ENCODE measurements around the gene NGF. TPM values are rescaled to one million over a fixed set of nuclear protein-coding genes. Genes with fewer than 3 reads are reported as not detected.
"Not testable (repeated sequence)": the region's sequence is repeated elsewhere in the genome, so short reads cannot be mapped to it uniquely, and the experiment has no call there.

NGF gene
- total RNA-seq, 1 donor from 2014 or later, result under 0.01 TPM

GRCh38 chr1:115310581-115311473, 27.2 kb downstream of the NGF start:
- no peak for DNase-seq (ENCODE audit: low read depth in 2 of 2)

GRCh38 chr1:115309504-115309903, 28.5 kb downstream of the NGF start:
- DNase-seq (ENCODE audit: low read depth in 2 of 2), result not testable (repeated sequence)

DNA sequence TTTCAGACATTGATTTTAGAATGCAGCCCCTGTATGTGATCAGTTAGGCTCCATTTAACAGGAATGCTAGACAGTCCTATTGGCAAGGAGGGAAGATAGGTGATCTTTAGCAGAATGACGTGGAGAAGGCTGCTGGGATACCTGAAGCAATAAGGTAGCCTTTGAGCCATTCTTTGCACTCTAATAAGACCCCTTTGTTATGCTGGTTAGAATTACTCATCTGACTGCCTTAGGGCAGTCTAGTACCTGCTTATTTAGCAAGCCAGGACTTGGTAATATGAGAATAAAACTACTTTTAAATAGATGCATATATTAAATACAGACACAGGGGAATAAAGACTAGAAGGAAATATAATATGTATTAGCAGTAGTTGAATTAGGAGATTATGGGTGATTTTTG, 29.1 kb downstream of the NGF start:
- DNase-seq (ENCODE audit: low read depth in 2 of 2), result no peak

DNA sequence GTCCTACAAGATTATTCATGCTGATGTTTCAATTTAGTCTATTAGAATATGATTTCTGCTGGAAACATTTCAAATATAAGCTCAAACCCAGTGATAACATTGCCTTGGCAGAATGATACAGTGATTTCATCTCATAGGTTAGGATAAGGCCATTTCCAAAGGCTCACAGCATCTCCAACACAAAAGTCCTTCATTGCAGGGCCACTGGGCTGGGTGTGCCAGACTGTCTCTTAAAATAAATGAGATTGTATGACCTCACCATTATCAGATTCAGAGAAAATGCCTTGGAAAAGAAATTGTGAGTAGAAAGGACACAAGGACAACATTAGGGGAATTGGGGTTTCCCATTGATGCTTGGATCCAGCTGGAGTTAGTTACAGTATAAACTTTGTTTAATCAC, 30.4 kb downstream of the NGF start:
- no peak for DNase-seq (ENCODE audit: low read depth in 2 of 2)

- DNase-seq (ENCODE audit: low read depth in 2 of 2), result no peak
Measured at GRCh38 chr1:115306146-115306545, 31.9 kb downstream of the NGF start.

GRCh38 chr1:115303364-115303763, 34.7 kb downstream of the NGF start:
- DNase-seq (ENCODE audit: low read depth in 2 of 2), result no peak

DNA sequence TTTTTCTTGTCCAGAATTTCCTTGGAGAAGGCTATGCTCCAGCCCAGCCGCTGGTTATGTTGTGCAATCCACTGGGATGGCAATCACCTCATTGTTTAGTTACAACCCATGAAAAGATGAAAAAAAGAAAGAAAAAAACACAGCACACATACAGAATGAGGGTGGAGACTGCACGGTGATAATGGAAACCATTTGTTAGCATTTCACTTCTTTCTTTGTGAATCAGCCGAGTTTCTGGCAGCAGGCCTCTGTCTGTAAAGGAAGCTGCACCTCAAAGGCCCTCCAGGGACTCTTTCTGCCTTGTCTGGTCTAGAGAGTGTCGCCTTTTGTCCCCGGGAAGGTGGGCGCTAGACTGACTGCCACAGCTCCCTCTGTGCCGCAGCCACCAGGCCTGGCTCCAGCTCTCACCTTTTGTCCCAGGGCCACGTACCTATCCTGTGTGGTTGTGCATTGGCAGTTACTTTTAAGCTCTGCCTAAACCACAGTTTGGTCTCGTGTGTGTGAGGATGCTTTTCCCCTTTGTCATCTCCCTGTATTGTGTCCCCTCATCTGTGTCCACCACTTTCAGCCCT, 35.6 kb downstream of the NGF start:
- peak in 1 of 2 donors; percentile 44 for DNase-seq (ENCODE audit: low read depth in 2 of 2)

- DNase-seq (ENCODE audit: low read depth in 2 of 2), result no peak
Measured at GRCh38 chr1:115301438-115302020, 36.5 kb downstream of the NGF start.

DNA sequence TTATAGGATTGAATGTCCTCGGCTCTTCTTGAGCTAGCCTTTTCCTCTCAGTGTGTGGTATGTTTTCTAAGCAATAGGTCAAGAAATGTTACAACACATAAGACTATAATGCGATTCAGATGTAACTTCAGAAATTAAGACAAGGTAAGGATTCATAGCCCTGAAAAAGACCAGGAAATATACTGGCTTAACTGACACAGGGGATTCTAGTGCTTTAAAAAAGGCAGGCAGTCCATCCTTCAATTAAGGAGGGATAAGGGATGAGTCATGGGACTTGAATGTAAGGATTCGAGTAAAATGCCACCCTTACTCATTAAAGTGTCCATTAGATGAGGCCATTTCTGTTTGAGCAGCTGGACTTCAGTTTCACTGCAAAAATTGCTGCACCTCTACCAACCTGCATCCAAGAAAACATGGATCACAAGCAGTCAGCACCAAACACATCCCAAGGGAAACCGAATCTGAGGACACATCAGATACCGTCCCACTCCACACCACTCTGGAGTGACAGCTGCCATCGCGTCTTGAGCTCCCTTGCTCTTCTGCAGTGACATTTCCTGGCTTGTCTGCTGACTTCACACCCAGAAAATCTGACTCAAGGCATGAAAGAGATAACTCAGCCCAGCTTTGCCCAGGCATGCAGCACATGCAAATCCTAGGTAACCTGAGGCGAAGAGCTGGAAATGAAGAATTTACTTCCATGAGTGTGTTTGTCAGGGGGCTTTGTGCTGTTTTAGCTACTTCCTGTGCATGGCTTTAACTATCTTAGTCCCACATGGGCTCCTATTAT, 37.8 kb downstream of the NGF start:
- DNase-seq (ENCODE audit: low read depth in 2 of 2), result no peak

- DNase-seq (ENCODE audit: low read depth in 2 of 2), result peak in 1 of 2 donors; percentile 77
Measured at GRCh38 chr1:115299266-115299665, 38.8 kb downstream of the NGF start.

- no peak for DNase-seq (ENCODE audit: low read depth in 2 of 2)
Measured at GRCh38 chr1:115296981-115297380, 41.1 kb downstream of the NGF start.

DNA sequence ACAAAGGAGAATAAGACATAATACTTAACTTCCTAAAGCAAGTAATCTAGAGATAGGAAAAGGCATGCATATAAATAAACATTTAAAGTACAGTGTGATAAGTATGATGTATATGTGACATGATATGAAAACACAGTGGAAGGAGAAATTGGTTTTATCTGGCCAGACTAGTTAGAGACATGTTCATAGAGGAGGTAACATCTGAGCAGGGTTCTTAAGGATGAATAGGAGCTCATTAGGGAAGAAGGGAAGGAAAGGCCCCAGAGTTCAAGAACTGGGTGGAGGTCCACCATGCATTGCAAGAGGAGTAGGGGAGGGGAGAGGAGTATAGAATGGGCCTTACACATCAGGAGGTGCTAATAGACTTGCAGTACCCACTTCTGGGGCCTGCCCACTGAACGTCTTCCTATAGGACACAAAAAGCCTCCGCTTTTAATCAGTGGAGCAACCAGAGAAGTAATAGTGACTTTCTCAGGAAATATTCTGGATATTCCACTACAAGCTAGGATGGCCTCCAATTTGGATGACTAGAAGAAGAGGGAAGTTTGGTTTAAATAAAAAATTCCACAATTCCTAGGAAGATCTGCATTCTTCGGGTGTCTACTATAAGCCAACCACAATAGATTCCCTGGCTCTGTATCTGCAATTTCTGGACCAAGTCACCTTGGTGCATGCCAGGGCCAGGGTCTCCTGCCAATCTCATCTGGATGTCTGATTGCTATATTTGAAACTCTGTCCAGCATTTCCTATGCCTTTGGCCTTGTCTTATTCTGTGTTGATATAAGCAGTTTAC, 41.9 kb downstream of the NGF start:
- DNase-seq (ENCODE audit: low read depth in 2 of 2), result no peak

- DNase-seq (ENCODE audit: low read depth in 2 of 2), result no peak
Measured at GRCh38 chr1:115293899-115294298, 44.1 kb downstream of the NGF start.

DNA sequence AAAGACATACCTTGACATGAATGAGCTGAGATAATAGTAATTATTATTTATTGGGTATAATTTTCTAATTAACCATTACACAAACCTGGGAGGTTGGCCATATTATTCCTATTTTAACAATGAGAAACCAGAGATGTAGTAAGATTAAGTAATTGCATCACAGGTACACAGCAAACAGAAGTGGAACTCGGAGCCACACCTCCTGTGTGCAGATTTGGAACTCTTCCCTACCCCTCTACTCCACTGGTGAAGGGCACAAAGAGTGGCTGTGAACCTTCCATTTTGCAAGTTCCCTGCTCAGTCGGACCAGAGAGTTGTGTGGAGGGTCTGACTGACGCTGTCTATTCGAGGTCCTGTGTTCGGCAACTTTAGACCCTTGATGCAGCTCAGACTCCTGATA, 45.0 kb downstream of the NGF start:
- no peak for DNase-seq (ENCODE audit: low read depth in 2 of 2)

DNA sequence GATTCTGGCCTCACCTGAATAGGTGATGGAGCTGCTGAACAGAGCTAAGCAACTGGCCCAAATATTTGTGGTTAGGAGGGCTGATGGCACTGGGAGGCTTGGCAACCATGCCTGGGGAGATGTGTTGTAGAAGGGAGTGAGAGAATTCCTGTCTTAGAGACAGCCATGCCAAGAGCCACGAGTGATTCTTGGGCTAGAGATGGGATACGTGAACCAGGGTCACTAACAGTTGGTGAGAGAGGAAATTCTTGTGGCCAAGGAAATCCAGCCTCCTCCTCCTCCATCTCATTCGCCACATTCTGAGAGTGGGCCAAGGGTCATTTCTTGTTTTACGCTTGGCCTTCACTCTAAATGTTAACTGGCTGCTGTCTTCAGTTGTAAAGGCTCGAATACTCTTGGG, 46.3 kb downstream of the NGF start:
- DNase-seq (ENCODE audit: low read depth in 2 of 2), result no peak

DNA sequence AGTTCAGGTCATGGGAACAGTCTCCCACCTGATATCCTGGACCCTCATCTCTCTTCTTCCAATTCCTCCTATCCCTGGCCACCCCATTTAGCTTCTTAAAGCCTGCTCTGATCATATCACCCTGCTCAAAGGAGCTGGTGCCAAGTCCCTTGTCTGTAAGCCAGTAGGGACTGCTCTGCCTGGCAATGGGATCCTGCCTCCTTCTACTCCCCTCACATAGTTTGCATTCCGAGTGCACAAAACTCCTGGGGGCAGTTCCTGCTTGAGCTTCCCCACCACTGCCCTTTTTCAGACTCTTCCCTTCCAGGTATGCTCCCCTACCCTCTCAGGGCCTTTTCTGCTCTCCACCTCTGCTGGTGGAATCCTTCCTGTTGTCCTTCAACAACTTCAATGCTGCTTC, 48.1 kb downstream of the NGF start:
- DNase-seq (ENCODE audit: low read depth in 2 of 2), result no peak

DNA sequence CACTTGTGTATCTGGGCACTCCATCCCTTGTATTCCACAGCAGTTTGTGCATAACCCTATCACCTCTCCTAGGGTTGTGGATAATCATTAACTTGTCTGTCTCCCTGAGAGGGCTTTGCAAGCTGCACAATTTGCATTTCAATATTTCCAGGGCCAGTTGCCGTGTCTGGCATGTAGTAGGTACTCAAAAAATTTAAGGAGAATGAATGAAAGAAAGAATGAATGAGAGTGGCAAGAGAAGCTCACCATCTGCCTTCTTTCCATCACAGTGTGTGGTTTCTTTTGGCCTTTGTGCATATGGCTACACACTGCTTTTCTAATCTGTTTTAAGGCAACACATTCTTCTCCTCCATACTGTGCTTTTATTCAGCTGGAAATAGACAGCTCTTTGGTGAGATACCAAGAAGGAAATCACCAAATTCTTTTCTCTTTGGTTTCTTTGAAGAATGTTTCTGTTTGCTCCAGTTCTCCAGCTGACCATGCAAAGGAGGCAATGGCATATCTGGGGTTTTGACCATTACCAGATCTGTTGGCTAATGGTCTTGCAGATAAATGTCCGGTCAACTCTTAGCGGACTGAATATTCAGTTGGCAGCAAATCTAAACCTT, 49.4 kb downstream of the NGF start:
- no peak for DNase-seq (ENCODE audit: low read depth in 2 of 2)

DNA sequence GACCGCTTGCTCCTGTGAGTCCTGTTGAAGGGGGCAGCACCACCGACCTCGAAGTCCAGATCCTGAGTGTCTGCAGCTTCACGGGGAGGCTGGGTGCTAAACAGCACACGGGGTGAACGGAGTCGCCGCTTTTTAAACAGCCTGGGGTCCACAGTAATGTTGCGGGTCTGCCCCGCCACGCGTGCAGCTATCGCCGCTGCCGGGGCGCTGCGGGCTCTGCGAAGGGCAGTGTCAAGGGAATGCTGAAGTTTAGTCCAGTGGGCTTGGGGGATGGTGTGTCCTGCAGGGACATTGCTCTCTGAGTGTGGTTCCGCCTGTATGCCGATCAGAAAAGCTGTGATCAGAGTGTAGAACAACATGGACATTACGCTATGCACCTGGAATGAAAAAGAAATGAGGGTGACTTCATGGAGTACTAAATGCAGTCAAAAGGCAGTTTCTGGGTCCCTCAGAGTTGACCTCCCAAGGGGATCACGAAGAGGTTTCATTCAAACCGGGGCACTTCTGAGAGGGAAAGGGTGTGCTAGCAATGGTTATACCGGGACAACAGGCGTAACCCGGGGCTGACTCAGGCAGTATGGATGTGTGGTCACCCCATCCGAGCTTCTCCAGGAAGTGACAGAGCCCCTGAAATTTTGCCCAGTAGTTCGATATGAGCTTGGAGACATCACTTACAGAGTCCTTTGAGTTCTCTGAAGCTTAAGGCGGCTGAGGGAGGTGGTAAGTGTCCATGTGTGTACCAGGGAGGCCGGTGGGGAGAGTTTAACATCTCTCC, 51.4 kb downstream of the NGF start:
- peak in 1 of 2 donors; percentile 29 for DNase-seq (ENCODE audit: low read depth in 2 of 2)

DNA sequence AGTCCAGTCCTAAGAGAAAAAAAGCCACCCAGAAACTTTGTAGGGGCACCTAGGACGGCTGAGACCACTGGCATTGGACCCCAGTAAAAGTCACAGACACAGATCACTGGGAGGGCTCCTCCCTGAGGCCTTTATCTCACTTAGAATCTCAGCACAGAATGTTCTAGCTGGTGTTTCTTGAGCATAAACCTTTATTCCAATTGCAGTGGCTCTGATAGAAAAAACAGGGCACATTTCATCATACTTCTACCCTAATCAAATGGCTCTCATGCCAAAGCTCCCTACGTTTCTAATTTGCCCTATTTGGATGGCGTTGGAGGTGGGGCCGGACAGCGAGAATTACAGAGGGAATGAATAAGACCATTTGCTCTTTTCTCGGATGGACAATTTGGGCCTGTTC, 53.8 kb downstream of the NGF start:
- DNase-seq (ENCODE audit: low read depth in 2 of 2), result no peak

GRCh38 chr1:115283681-115284146, 54.3 kb downstream of the NGF start:
- DNase-seq (ENCODE audit: low read depth in 2 of 2), result no peak
